Muscle of leg (tissue), 11 donors: ENCODE results near the gene DTNB. TPM values are rescaled to one million over a fixed set of nuclear protein-coding genes. Genes with fewer than 3 reads are reported as not detected.
"Not testable (repeated sequence)": the region's sequence is repeated elsewhere in the genome, so short reads cannot be mapped to it uniquely, and the experiment has no call there.

Experiments used
- DNase-seq: peaks from one replicate; pipeline ENCODE4 v3.0.0; 2013
- H3K27ac ChIP-seq: one replicate; pipeline ENCODE4 v1.5.1; 2013; ENCODE audit warnings: mild to moderate bottlenecking, low read length, control low read depth
- H3K27me3 ChIP-seq: one replicate; pipeline ENCODE4 v1.6.1; 2013; ENCODE audit warnings: low read length; ENCODE audit not compliant: control insufficient read depth, insufficient read depth
- H3K36me3 ChIP-seq: one replicate; pipeline ENCODE4 v1.6.1; 2013; ENCODE audit warnings: low read length; ENCODE audit not compliant: control insufficient read depth, insufficient read depth
- H3K4me1 ChIP-seq: one replicate; pipeline ENCODE4 v1.6.1; 2013; ENCODE audit warnings: low read length; ENCODE audit not compliant: control insufficient read depth, insufficient read depth
- H3K4me3 ChIP-seq: one replicate; pipeline ENCODE4 v1.5.1; 2013; ENCODE audit warnings: low read length, control low read depth
- H3K9me3 ChIP-seq: replicated peaks from 2 replicates; pipeline ENCODE4 v1.6.1; 2013; ENCODE audit warnings: low read depth, low read length; ENCODE audit not compliant: control insufficient read depth
- WGBS: methylation state at CpG from one replicate; pipeline ENCODE4 v1.1.5; 2013; ENCODE audit warnings: missing lambda C conversion rate; ENCODE audit not compliant: insufficient coverage; 5-methylcytosine and 5-hydroxymethylcytosine counted together
- polyA plus RNA-seq, 8 donors: library from polyadenylated mRNA; unstranded; fragments of 120-200 nt; gene quantifications; one replicate each; pipeline versions ENCODE4 v1.2.1 to v1.2.3, GENCODE V29; 2013; ENCODE audit warnings: inconsistent platforms in 1 of 8, low replicate concordance in 1 of 8; ENCODE audit not compliant: insufficient read length in 8 of 8, insufficient read depth in 1 of 8
- total RNA-seq: library from RNA; stranded (reverse); fragments of 120-200 nt; gene quantifications from one replicate; pipeline ENCODE4 v1.2.4, GENCODE V29; 2013

DTNB gene
- total and polyA plus RNA-seq, 9 donors = 3.7 to 6.7 (median 5.3) TPM

DNA sequence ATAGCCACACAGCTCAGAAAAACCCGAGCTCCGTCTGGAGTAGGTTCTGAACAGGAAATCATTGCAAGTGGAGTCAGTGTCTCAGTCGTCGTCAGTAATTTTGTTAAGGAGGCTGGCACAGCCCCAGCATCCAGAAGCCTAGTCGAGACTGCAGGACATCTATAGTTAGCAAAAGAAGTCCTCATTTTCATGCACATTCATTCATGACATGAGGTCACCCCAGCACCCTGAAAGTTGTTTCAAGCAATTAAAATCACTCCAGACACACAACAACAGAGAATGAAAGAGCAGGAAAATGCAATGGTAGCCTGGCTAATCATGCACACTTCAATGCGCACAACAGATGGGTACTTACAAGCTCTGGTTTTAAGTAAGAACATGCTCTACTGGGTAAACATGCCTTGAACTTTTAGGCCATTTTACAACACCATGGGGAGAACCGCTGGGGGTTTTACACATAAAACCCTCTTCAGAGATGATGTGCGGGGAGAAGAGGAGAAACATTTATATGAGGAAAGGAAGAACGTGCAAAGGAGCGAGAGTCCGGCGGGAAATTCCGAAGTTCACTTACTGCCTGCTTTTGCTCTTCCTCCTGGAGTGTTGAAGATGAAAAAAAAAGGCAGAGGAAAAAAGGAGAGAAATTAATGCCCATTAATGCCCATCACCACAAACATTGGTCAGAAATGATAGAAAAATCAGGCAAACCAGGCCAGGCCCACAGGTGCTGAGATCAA, 254.3 kb downstream of the DTNB start:
- no peak for DNase-seq
- 86% methylated on average over 1 of the region's 13 CpGs for WGBS
- H3K9me3 ChIP-seq = no peaks in the 10 kb centered on the region

DNA sequence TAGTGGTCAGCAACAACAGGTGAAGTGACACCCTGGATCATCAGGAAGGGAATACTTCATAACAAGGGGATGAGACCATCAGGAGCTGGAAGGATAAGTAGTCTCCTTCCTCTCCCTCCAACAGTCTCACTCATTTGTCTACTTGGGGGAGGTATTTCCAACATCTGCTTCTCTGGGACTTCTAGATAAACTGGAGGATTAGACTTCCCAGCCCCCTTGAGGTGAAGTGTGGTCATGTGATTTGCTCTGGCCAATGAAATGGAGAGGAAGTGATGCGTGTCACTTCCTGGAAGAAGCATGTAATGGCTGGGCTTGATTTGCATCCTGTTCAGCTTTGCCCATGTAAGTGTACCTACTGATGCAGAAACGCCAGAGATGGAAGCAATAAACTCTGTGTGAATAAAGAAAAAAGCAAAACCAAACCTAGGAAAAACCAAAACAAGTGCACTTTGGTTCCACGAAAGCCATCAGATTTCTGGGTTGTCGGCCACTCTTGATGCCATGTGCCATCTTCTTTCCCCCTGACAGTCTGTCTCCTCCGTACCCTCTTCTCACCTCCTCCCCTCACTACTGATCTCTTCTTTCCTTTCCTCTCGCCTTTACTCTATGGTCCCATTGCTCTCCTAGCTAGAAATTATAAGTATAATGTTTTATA, 255.5 kb downstream of the DTNB start:
- Histone ChIP-seq H3K4me3 (no peak overlapping the region), H3K27me3 (no peaks in the 10 kb centered on the region), H3K9me3 (no peaks in the 10 kb centered on the region), H3K4me1 (no peaks in the 10 kb centered on the region), H3K27ac (no peak overlapping the region), H3K36me3 (no peaks in the 10 kb centered on the region)
- WGBS = 100% methylated on average over 2 of the region's 6 CpGs
- DNase-seq = no peak

More for the DNA sequence above, 254.3 kb downstream of the DTNB start:
- H3K27ac ChIP-seq = no peak overlapping the region
- no peaks in the 10 kb centered on the region for H3K4me1 ChIP-seq
- no peaks in the 10 kb centered on the region for H3K27me3 ChIP-seq
- H3K4me3 ChIP-seq = no peak overlapping the region
- no peaks in the 10 kb centered on the region for H3K36me3 ChIP-seq

DNA sequence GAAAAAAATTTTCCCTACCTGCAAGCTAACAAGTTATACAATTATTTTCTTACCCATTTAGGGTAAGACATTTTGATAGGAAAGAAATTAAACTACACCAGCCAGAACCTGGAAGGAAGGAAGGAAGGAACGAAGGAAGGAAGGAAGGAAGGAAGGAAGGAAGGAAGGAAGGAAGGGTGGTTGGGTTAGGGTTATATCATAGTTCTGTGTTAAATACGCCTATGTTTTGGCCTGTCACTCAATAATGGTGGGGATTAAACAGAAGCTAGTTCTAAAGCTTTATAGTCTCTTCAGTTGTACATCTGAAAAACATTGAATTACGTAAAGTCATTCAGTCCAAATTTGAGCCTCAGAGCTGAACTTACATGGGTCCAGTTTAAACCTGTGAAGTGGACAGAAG, 256.7 kb downstream of the DTNB start:
- Histone ChIP-seq H3K9me3 (no peaks in the 10 kb centered on the region), H3K36me3 (no peaks in the 10 kb centered on the region), H3K4me1 (no peaks in the 10 kb centered on the region), H3K27ac (no peak overlapping the region), H3K4me3 (no peak overlapping the region), H3K27me3 (no peaks in the 10 kb centered on the region)
- DNase-seq = no peak
- WGBS = no CpG with 5 or more reads among the region's 3 CpGs

DNA sequence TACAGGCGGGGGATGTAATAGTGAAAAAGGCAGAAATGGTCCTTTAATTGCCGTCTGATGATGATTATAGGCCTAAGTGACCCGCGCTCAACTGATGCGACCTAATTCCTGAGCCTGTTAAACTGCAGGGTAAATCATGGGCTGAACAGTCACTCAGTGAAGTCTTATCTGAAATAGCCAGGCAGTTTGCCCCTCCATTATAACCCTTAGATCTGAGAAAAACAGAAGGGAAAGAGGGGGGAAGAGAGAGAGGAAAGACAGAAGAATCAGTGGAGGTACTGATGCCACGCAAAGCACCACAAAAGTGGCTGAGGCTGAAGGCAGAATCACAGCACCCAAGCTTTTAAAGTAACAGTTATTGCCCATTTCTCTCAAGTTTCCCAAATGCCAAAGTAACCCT, 258.6 kb downstream of the DTNB start:
- Histone ChIP-seq H3K27me3 (no peaks in the 10 kb centered on the region), H3K4me1 (no peaks in the 10 kb centered on the region), H3K4me3 (no peak overlapping the region), H3K9me3 (no peaks in the 10 kb centered on the region), H3K36me3 (no peaks in the 10 kb centered on the region), H3K27ac (no peak overlapping the region)
- 88% methylated on average over 4 of the region's 6 CpGs for WGBS
- no peak for DNase-seq

DNA sequence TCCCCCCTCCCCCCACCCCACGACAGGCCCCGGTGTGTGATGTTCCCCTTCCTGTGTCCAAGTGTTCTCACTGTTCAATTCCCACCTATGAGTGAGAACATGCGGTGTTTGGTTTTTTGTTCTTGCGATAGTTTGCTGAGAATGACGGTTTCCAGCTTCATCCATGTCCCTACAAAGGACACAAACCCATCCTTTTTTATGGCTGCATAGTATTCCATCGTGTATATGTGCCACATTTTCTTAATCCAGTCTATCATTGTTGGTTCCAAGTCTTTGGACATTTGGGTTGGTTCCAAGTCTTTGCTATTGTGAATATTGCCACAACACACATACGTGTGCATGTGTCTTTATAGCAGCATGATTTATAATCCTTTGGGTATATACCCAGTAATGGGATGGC, 260.0 kb downstream of the DTNB start:
- not testable (repeated sequence) for H3K9me3 ChIP-seq, H3K27me3 ChIP-seq, DNase-seq, H3K4me1 ChIP-seq, H3K27ac ChIP-seq, H3K4me3 ChIP-seq, H3K36me3 ChIP-seq
- WGBS = no CpG with 5 or more reads among the region's 7 CpGs

DNA sequence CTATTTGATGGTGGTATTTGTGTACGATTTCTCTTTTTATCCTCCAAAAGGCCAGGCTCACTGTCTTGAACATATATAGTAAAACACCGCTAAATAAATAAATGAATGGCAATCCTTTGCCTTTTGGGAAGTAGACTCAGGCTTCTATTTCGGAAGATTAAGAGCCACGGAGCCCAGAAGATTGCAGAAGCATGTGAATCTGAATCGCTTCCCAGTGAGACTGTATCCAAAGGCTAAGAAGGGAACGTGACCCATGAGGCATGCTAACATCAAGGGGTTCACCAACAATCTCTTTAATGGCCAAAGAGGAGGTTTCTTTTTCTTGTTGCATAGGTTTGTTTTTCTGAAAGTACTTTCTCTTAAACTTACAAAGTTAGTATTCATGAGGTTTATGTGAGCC, 261.6 kb downstream of the DTNB start:
- no peaks in the 10 kb centered on the region for H3K9me3 ChIP-seq
- 43% methylated on average over 2 of the region's 6 CpGs for WGBS
- H3K27me3 ChIP-seq = no peaks in the 10 kb centered on the region
- no peaks in the 10 kb centered on the region for H3K4me1 ChIP-seq
- H3K27ac ChIP-seq = no peak overlapping the region
- no peaks in the 10 kb centered on the region for H3K36me3 ChIP-seq
- no peak for DNase-seq
- no peak overlapping the region for H3K4me3 ChIP-seq

DNA sequence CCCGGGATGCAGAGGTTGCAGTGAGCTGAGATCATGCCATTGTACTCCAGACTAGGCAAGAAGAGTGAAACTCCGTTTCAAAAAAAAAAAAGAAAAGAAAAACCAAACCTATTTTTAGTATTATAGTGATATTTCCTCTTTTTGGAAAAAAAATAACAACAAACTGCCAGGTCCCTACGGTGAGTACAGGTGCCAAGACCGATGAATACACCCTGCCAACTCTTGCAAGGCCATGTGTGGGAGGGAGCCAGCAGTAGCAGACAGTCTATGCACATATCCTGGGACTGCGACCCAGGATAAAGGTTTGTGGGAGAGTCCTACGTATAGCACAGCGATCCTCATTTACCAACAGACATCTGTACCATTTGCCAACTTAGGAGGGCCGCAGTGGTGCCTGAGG, 262.1 kb downstream of the DTNB start:
- WGBS = 72% methylated on average over 3 of the region's 8 CpGs
- DNase-seq = peak; percentile 23
- Histone ChIP-seq H3K36me3 (no peaks in the 10 kb centered on the region), H3K27ac (no peak overlapping the region), H3K27me3 (no peaks in the 10 kb centered on the region), H3K9me3 (no peaks in the 10 kb centered on the region), H3K4me1 (no peaks in the 10 kb centered on the region), H3K4me3 (no peak overlapping the region)

DNA sequence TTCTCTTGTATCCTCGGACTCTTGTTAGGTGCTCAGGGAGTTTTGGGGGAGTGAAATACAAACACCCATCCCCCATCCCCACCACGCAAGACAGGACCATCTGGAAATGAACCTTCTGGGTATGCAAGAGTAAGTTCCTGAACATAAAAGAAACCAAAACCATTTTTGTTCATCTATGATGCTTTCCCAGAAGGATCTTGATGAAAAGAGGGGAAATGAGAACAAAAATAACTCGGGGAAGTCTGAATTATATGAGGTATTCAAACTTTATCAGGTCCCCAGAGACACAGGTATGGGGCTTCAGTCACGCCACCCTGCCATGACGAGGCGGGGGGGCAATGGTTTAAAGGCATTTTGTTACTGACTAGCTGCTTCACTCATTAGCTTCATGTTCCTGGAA, 263.0 kb downstream of the DTNB start:
- no peaks in the 10 kb centered on the region for H3K9me3 ChIP-seq
- no peaks in the 10 kb centered on the region for H3K27me3 ChIP-seq
- no peak for DNase-seq
- no peak overlapping the region for H3K27ac ChIP-seq
- H3K4me3 ChIP-seq = no peak overlapping the region
- no CpG with 5 or more reads among the region's 6 CpGs for WGBS
- H3K36me3 ChIP-seq = no peaks in the 10 kb centered on the region
- H3K4me1 ChIP-seq = no peaks in the 10 kb centered on the region

DNA sequence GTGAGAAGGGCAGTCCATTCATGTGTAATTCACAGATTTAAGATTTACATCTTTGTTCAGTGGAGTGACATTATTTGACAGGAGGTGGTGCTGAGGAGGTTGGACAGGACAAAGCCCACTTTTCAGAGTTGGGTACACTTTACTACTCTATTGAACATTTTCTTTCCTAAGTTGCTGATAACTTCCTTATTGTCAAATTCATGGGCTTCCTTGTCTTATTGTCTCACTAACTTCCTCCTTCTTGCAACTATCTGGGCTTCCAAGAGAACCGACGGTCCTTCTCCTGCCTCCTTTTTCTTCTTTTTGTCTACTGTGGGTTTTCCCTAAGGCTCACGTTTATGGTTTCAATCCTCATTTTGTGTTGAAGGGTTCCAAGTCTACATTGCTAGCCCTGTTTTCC, 263.9 kb downstream of the DTNB start:
- Histone ChIP-seq H3K4me3 (no peak overlapping the region), H3K27ac (no peak overlapping the region), H3K9me3 (no peaks in the 10 kb centered on the region), H3K36me3 (no peaks in the 10 kb centered on the region), H3K4me1 (no peaks in the 10 kb centered on the region), H3K27me3 (no peaks in the 10 kb centered on the region)
- no peak for DNase-seq
- no CpG with 5 or more reads among the region's 3 CpGs for WGBS

DNA sequence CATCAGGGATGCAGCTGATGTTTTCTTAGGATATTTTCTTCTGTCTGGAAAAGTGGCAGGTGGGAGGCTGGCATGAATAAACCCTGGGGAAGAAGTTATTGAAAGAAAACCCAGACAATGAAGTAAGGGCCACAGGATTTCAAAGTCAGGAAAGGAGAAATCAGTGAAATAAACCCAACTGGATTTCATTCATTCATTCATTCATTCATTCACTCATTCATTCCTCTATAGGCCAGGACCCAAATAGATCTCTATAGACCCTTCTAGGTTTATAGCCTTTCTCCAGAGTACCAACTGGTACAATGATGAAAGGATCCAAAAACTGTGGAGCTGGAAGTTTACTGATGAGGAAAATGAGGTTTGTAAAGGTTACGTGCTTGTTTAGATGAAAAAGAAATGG, 264.3 kb downstream of the DTNB start:
- H3K27ac ChIP-seq = no peak overlapping the region
- H3K4me3 ChIP-seq = no peak overlapping the region
- H3K4me1 ChIP-seq = no peaks in the 10 kb centered on the region
- H3K36me3 ChIP-seq = no peaks in the 10 kb centered on the region
- no peaks in the 10 kb centered on the region for H3K27me3 ChIP-seq
- WGBS = 100% methylated on average over 1 of the region's 1 CpG
- no peaks in the 10 kb centered on the region for H3K9me3 ChIP-seq
- DNase-seq = no peak
